ENCODE data around the gene RAB15.

DNA sequence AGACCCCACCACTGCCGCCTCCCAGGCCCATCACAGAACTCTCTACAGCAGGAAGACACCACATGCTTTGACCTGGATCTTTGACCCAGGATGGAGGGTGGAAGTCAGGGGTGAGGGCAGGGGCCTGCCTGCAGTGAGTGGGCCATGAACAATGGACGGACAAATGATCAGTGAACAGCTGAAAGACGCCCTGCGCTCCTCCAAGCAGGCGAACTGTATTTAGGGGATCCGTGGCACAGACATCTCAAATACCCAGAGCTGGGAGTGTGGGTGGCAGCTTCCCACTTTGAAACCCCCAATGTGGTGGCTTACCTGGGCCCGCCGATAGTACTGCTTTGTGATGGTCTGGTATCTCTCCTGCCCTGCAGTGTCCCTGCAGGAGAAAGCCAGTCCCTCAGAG is 20.8 kb downstream of the RAB15 start:
- TF ChIP-seq EZH2 (IDR thresholded peaks at IDR 0.05; ENCODE audit: borderline replicate concordance, low read depth, low read length) (no peak), HDAC2 (IDR thresholded peaks at IDR 0.05) (no peak), MAZ (CRISPR knock-in tag; conservative IDR thresholded peaks at IDR 0.05 in 1 of 2, IDR thresholded peaks at IDR 0.05 in 1 of 2) (no peak), MEF2D (tag; conservative IDR thresholded peaks at IDR 0.05; ENCODE audit: low read depth) (no peak), ZNF23 (CRISPR knock-in tag; IDR thresholded peaks at IDR 0.05) (no peak), EP300 (IDR thresholded peaks at IDR 0.05; ENCODE audit: low read length) (no peak), MAFK (IDR thresholded peaks at IDR 0.05; ENCODE audit: low read length) (no peak)
- TF ChIP-seq, protein P1, sequence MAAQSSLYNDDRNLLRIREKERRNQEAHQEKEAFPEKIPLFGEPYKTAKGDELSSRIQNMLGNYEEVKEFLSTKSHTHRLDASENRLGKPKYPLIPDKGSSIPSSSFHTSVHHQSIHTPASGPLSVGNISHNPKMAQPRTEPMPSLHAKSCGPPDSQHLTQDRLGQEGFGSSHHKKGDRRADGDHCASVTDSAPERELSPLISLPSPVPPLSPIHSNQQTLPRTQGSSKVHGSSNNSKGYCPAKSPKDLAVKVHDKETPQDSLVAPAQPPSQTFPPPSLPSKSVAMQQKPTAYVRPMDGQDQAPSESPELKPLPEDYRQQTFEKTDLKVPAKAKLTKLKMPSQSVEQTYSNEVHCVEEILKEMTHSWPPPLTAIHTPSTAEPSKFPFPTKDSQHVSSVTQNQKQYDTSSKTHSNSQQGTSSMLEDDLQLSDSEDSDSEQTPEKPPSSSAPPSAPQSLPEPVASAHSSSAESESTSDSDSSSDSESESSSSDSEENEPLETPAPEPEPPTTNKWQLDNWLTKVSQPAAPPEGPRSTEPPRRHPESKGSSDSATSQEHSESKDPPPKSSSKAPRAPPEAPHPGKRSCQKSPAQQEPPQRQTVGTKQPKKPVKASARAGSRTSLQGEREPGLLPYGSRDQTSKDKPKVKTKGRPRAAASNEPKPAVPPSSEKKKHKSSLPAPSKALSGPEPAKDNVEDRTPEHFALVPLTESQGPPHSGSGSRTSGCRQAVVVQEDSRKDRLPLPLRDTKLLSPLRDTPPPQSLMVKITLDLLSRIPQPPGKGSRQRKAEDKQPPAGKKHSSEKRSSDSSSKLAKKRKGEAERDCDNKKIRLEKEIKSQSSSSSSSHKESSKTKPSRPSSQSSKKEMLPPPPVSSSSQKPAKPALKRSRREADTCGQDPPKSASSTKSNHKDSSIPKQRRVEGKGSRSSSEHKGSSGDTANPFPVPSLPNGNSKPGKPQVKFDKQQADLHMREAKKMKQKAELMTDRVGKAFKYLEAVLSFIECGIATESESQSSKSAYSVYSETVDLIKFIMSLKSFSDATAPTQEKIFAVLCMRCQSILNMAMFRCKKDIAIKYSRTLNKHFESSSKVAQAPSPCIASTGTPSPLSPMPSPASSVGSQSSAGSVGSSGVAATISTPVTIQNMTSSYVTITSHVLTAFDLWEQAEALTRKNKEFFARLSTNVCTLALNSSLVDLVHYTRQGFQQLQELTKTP (IDR thresholded peaks at IDR 0.05; ENCODE audit: low read depth in 1 of 2, partially characterized antibody in 2 of 2), result no peak
- TF ChIP-seq, protein P2, sequence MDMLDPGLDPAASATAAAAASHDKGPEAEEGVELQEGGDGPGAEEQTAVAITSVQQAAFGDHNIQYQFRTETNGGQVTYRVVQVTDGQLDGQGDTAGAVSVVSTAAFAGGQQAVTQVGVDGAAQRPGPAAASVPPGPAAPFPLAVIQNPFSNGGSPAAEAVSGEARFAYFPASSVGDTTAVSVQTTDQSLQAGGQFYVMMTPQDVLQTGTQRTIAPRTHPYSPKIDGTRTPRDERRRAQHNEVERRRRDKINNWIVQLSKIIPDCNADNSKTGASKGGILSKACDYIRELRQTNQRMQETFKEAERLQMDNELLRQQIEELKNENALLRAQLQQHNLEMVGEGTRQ (CRISPR knock-in tag; IDR thresholded peaks at IDR 0.05), result no peak
- TF ChIP-seq, protein P3, sequence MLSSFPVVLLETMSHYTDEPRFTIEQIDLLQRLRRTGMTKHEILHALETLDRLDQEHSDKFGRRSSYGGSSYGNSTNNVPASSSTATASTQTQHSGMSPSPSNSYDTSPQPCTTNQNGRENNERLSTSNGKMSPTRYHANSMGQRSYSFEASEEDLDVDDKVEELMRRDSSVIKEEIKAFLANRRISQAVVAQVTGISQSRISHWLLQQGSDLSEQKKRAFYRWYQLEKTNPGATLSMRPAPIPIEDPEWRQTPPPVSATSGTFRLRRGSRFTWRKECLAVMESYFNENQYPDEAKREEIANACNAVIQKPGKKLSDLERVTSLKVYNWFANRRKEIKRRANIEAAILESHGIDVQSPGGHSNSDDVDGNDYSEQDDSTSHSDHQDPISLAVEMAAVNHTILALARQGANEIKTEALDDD (IDR thresholded peaks at IDR 0.05), result no peak
